Rectal smooth muscle tissue (tissue), 1 donor: ENCODE data around the gene GPR137C.
"Not testable (repeated sequence)": the region's sequence is repeated elsewhere in the genome, so short reads cannot be mapped to it uniquely, and the experiment has no call there.

ENCODE experiments used
- H3K27ac ChIP-seq: one replicate; pipeline ENCODE4 v1.7.0; 2013; ENCODE audit warnings: low read depth, low read length, inconsistent platforms
- H3K27me3 ChIP-seq: one replicate; pipeline ENCODE4 v1.7.0; 2013; ENCODE audit warnings: low read length; ENCODE audit not compliant: control insufficient read depth, insufficient read depth
- H3K36me3 ChIP-seq: one replicate; pipeline ENCODE4 v1.7.0; 2013; ENCODE audit warnings: low read length; ENCODE audit not compliant: control insufficient read depth, insufficient read depth
- H3K4me1 ChIP-seq: one replicate; pipeline ENCODE4 v1.7.0; 2013; ENCODE audit warnings: low read length; ENCODE audit not compliant: control insufficient read depth, insufficient read depth
- H3K4me3 ChIP-seq: one replicate; pipeline ENCODE4 v1.7.0; 2013; ENCODE audit warnings: low read length
- H3K9ac ChIP-seq: one replicate; pipeline ENCODE4 v1.7.0; 2013; ENCODE audit warnings: low read length

Gene GPR137C

DNA sequence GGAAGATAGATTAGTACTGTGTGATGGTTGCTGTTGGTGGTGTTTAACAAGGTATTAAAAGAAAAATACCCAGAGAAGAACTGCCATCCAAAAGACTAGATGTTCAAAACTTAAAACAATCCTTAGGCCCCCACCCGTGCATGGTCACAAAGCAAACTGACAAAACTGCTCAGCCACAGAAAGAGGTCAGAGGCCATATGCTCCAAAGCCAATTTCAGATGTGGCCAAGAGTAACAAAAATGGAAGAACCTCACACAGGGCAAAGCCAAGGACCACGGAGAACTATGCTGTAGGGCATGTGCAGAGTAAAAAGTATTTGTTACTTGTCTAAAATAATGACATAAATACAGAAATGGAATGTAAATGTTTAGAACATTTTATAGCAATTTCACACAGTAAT is 5.6 kb upstream of the GPR137C start:
- Histone ChIP-seq H3K27me3 (no peaks in the 10 kb centered on the region), H3K36me3 (no peaks in the 10 kb centered on the region), H3K4me1 (no peaks in the 10 kb centered on the region), H3K9ac (no peak overlapping the region), H3K4me3 (no peak overlapping the region), H3K27ac (no peak overlapping the region)

DNA sequence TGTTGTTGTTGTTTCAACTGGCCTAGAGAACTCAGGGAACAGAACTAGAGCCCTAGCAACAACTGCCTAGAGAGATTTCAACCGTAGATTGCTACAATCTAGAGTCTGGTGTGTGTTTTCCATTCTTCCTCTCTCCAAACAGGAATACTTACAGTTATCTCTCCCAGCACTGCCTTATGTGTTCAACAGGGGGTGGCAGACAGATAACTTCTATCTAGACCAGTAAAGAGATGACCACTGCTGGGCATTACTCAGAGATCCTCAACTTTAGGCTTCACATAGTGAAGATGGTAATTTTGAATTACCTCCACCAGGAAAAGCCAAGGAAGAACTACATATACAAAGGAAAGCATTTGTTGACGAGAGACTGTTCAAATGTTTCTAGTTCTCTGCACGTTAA is 5.1 kb upstream of the GPR137C start:
- Histone ChIP-seq H3K27ac (no peak overlapping the region), H3K4me3 (no peak overlapping the region), H3K36me3 (no peaks in the 10 kb centered on the region), H3K4me1 (no peaks in the 10 kb centered on the region), H3K9ac (no peak overlapping the region), H3K27me3 (no peaks in the 10 kb centered on the region)

DNA sequence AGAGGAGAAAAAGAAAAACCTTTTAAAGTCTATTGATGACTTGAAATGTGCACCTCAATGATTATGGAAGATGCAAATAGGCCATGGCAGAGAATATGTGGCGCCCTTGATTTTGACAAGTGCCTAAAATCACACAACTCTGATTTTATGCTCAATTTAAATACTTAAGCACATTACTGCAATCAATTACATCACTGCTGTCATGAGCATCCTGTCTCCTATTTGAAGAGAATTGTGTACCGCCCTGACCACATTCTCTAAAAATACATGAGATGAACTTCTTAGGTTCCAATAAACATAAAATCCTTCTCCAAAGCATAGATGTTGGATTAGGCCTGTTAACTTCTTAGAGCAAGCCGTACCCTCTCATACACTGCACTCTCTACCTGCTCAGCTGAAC is 2.0 kb upstream of the GPR137C start:
- Histone ChIP-seq H3K27me3 (no peaks in the 10 kb centered on the region), H3K4me1 (peaks cover 4% of the 10 kb centered on the region), H3K4me3 (no peak overlapping the region), H3K27ac (no peak overlapping the region), H3K36me3 (no peaks in the 10 kb centered on the region), H3K9ac (no peak overlapping the region)

DNA sequence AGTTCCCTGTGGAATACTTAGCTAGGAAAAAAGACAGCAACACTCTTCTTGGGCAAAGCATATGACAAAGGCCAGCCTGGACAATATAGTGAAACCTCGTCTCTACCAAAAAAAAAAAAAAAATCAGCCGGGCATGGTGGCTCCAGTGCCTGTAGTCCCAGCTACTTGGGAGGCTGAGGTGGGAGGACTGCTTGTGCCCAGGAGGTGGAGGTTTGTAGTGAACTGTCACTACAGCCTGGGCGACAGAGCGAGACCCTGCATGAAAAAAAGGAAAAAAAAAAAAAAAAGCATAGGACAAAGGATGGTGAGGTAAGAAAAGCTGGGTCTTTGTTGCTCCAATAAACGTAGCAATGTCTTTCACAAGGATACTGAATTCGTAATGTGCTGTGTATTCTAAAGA is 1.4 kb upstream of the GPR137C start:
- peaks cover 4% of the 10 kb centered on the region for H3K4me1 ChIP-seq
- H3K27me3 ChIP-seq = no peaks in the 10 kb centered on the region
- peak overlapping the region; percentile 92 for H3K4me3 ChIP-seq
- no peak overlapping the region for H3K9ac ChIP-seq
- no peak overlapping the region for H3K27ac ChIP-seq
- no peaks in the 10 kb centered on the region for H3K36me3 ChIP-seq

DNA sequence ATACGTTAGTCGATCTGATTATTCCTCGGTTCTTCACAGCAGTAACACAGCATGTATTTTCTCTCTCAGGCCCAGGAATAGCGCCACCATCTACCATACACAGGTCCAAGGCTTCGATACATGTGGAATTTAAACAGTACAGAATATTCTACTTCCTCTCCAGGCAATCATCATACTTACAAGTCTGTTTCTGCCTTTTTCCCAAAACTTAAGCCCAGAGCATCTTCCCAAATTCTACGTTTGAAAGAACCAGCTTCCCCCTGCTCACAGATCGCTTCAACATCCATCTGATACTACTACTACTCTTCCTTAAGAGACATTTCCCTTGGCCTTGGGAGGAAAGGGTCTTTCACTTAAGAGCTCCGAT is 957 bp upstream of the GPR137C start:
- H3K36me3 ChIP-seq = no peaks in the 10 kb centered on the region
- H3K27ac ChIP-seq = peak overlapping the region; percentile 82
- H3K4me3 ChIP-seq = peak overlapping the region; percentile 92
- H3K4me1 ChIP-seq = peaks cover 4% of the 10 kb centered on the region
- H3K9ac ChIP-seq = peak overlapping the region; percentile 97
- no peaks in the 10 kb centered on the region for H3K27me3 ChIP-seq

DNA sequence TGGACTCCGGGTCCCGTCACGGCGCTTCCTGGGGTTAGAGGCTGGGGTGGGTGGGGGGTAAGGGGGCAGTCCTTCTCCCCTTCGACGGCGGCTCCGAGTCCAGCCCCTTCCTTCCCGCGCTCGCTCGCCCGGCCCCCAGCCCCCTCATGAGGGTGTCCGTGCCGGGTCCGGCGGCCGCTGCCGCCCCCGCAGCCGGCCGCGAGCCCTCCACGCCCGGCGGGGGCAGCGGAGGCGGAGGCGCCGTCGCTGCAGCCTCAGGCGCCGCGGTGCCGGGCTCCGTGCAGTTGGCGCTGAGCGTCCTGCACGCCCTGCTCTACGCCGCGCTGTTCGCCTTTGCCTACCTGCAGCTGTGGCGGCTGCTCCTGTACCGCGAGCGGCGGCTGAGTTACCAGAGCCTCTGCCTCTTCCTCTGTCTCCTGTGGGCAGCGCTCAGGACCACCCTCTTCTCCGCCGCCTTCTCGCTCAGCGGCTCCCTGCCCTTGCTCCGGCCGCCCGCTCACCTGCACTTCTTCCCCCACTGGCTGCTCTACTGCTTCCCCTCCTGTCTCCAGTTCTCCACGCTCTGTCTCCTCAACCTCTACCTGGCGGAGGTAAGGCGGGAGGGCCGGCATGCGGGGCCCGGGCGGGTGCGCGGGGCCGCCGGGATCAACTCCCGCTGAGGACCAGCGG is 500 bp downstream of the GPR137C start:
- peak overlapping the region; percentile 52 for H3K9ac ChIP-seq
- no peaks in the 10 kb centered on the region for H3K27me3 ChIP-seq
- no peaks in the 10 kb centered on the region for H3K36me3 ChIP-seq
- peaks cover 4% of the 10 kb centered on the region for H3K4me1 ChIP-seq
- peak overlapping the region; percentile 84 for H3K4me3 ChIP-seq
- H3K27ac ChIP-seq = peak overlapping the region; percentile 33

DNA sequence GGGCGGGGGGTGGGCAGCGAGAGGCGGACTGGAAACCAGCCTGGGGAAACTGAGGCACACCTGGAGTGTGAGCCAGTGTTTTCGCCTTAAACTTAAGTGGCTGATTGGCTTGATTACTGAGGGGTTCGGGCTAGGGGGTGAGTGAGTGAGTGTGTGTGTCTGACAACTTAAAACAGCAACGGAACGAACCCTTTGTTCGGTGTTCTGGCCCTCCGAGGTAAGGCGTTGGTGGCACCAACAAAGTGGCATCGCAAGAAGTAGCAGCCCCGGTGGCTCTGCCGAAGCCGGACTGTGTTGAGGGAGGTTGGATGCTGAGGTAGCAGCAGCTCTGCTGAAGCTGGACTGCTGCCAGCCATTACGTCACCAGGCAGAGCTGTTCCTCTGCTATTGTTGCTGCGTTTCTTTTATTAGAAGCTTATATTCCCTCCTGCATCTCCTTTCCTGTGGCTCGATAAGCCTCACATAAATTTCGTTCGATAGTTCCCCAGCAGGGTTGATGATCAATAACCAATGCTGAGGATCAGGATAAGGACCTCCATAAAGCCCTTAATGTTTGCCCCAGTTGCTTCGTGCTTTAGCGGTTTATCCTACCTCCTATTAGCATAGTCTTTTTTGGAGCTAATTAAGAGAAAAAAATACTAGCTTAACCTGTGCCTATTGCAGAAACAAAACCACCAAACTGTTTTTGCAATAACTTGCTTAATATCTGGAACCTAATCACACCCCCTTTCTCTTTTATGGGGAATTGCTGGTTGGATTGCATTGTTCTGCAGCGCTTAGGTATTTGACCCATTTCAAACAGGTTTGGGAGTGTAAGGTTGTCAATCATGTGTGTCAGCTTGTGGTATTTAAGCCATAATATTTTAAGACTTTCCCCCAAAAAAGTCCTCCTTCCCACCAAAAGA is 1.3 kb downstream of the GPR137C start:
- no peaks in the 10 kb centered on the region for H3K36me3 ChIP-seq
- peak overlapping the region; percentile 26 for H3K9ac ChIP-seq
- H3K4me3 ChIP-seq = peak overlapping the region; percentile 84
- peaks cover 4% of the 10 kb centered on the region for H3K4me1 ChIP-seq
- no peaks in the 10 kb centered on the region for H3K27me3 ChIP-seq
- no peak overlapping the region for H3K27ac ChIP-seq

DNA sequence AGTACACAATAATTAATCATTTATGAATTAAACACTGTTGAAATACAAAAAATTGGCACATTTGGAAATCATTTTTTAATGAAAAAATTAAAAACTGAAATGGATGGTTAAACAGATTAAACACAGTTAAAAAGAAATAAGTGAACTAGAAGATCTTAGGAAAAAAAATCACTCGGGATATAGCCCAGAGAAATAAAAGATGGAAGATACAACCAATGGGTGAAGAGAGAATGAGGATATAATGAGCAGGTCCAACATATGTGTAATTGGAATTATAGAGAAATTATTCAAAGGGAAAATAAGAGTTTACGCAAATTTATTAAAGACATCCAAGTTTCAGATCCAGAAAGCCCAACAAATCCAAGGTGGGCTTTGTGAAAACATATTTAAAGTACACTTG is 6.1 kb downstream of the GPR137C start:
- no peaks in the 10 kb centered on the region for H3K36me3 ChIP-seq
- no peak overlapping the region for H3K27ac ChIP-seq
- peaks cover 2% of the 10 kb centered on the region for H3K4me1 ChIP-seq
- H3K27me3 ChIP-seq = no peaks in the 10 kb centered on the region
- no peak overlapping the region for H3K9ac ChIP-seq
- no peak overlapping the region for H3K4me3 ChIP-seq

DNA sequence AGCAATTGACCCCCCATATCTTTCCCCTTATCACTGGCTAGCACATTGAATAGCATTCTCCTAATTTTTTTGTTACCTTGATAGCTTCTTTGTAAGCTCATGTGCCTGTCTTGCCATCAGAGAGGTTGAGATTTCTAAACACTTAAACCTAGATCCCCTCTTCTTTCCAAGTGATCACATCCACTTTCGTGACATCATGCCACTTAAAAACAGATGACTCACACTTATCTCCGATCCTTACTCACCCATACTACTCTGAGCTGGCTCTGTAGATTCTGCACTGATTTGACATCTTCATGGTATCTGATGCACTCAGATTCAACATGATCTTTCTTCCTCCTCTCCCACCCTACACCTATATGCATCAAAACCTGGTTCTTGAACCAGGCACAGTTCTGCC is 10.5 kb downstream of the GPR137C start:
- no peak overlapping the region for H3K27ac ChIP-seq
- H3K36me3 ChIP-seq = no peaks in the 10 kb centered on the region
- no peaks in the 10 kb centered on the region for H3K4me1 ChIP-seq
- H3K9ac ChIP-seq = no peak overlapping the region
- H3K27me3 ChIP-seq = no peaks in the 10 kb centered on the region
- no peak overlapping the region for H3K4me3 ChIP-seq

DNA sequence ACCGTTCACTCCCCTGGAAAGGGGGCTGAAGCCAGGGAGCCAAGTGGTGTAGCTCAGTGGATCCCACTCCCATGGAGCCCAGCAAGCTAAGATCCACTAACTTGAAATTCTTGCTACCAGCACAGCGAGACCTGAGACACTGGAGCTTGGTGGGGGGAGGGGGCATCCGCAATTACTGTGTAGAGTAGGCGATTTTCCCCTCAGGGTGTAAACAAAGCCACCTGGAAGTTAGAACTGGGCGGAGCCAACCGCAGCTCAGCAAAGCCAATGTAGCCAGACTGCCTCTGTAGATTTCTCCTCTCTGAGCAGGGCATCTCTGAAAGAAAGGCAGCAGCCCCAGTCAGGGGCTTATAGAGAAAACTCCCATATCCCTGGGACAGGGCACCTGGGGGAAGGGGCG is 15.8 kb downstream of the GPR137C start:
- not testable (repeated sequence) for H3K9ac ChIP-seq, H3K4me3 ChIP-seq, H3K27me3 ChIP-seq, H3K36me3 ChIP-seq, H3K4me1 ChIP-seq, H3K27ac ChIP-seq

DNA sequence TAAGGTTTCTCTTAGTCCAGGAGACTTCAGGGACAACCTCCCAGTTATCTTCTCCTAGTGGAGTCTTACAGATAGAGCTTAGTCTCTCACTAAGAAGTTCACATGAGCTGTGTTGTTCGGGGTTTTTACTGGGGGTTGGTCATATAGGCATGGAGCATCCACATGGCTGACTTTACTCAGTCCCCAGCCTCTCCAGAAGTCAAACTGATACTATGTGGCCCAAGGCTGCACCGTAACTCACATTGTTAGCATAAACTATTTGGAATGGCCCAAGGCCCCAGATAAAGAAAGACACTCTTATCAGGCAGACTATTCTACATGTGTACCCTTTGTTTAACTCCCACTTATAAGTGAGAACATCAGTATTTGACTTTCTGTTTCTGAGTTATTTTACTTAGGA is 23.2 kb downstream of the GPR137C start:
- H3K4me3 ChIP-seq = no peak overlapping the region
- H3K9ac ChIP-seq = no peak overlapping the region
- H3K27me3 ChIP-seq = no peaks in the 10 kb centered on the region
- H3K36me3 ChIP-seq = no peaks in the 10 kb centered on the region
- H3K27ac ChIP-seq = no peak overlapping the region
- H3K4me1 ChIP-seq = no peaks in the 10 kb centered on the region

DNA sequence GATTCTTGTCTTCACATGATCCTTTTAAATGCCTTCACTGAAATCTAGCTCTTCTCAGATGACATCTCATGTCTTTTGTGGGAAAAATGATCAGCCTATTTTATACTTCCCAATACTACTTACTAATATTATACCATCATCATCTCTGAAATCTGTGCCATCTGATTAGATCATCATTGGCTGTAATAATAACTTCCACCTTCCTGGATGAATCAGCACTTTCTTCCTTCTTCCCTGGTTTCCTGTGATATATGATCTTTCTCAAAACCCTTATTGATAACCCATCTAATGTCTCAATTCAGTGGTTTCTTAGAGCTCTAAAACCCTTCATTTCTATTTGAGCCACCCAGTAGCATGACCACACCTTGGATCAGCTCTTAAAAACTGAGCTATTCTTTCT is 30.9 kb downstream of the GPR137C start:
- Histone ChIP-seq H3K9ac (no peak overlapping the region), H3K36me3 (no peaks in the 10 kb centered on the region), H3K27me3 (no peaks in the 10 kb centered on the region), H3K4me1 (no peaks in the 10 kb centered on the region), H3K4me3 (no peak overlapping the region), H3K27ac (no peak overlapping the region)

DNA sequence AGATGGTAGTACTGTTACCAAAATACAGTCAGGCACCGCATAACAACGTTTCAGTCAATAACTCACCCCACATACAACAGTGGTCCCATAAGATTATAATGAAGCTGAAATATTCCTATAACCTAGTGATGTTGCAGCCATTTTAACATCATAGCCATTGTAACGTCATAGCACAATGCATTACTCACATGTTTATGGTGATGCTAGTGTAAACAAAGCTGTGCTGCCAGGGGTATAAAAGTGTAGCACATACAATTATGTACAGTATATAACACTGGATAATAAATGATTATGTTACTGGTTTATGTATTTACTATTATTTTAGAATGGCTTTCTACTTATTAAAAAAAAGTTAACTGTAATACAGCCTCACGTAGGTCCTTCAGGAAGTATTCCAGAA is 37.0 kb downstream of the GPR137C start:
- no peak overlapping the region for H3K9ac ChIP-seq
- H3K27ac ChIP-seq = no peak overlapping the region
- H3K4me1 ChIP-seq = no peaks in the 10 kb centered on the region
- no peaks in the 10 kb centered on the region for H3K36me3 ChIP-seq
- H3K4me3 ChIP-seq = no peak overlapping the region
- no peaks in the 10 kb centered on the region for H3K27me3 ChIP-seq
